Measurements from ENCODE around the gene TRABD2B.

The TRABD2B gene

GRCh38 chr1:47997289-47998200 is at the start of gene TRABD2B:
Gene TRABD2B, minus strand, starts transcription at chr1:47997385.
- no peak for DNase-seq (ENCODE audit: low read depth)
- peak within 1 kb of the TSS; percentile 47 for H3K4me3 ChIP-seq (ENCODE audit: low read length)
- TF ChIP-seq CTCF (conservative IDR thresholded peaks at IDR 0.05; ENCODE audit: low read depth, low read length), result peak; percentile 85

- DNase-seq (ENCODE audit: low read depth), result no peak
- no peak for TF ChIP-seq CTCF (conservative IDR thresholded peaks at IDR 0.05; ENCODE audit: low read depth, low read length)
These were observed 47.1 kb upstream of the TRABD2B start for GRCh38 chr1:48044311-48044710.

GRCh38 chr1:48043622-48044021 is 46.4 kb upstream of the TRABD2B start:
- no peak overlapping the region for H3K4me3 ChIP-seq (ENCODE audit: low read length)
- no peak for DNase-seq (ENCODE audit: low read depth)
- no peak for TF ChIP-seq CTCF (conservative IDR thresholded peaks at IDR 0.05; ENCODE audit: low read depth, low read length)

More at GRCh38 chr1:48044311-48044710, 47.1 kb upstream of the TRABD2B start:
- no peak overlapping the region for H3K4me3 ChIP-seq (ENCODE audit: low read length)

- no peak for TF ChIP-seq CTCF (conservative IDR thresholded peaks at IDR 0.05; ENCODE audit: low read depth, low read length)
- no peak overlapping the region for H3K4me3 ChIP-seq (ENCODE audit: low read length)
- DNase-seq (ENCODE audit: low read depth), result no peak
These were observed 43.0 kb upstream of the TRABD2B start for GRCh38 chr1:48040154-48040553.

- no peak overlapping the region for H3K4me3 ChIP-seq (ENCODE audit: low read length)
- TF ChIP-seq CTCF (conservative IDR thresholded peaks at IDR 0.05; ENCODE audit: low read depth, low read length), result no peak
- no peak for DNase-seq (ENCODE audit: low read depth)
These were observed 42.2 kb upstream of the TRABD2B start for GRCh38 chr1:48039088-48040054.

- H3K4me3 ChIP-seq (ENCODE audit: low read length), result no peak overlapping the region
- DNase-seq (ENCODE audit: low read depth), result peak; percentile 60
- no peak for TF ChIP-seq CTCF (conservative IDR thresholded peaks at IDR 0.05; ENCODE audit: low read depth, low read length)
These were observed 41.1 kb upstream of the TRABD2B start for GRCh38 chr1:48038270-48038767.

Measured in retinal pigment epithelial cell (primary cell).